NCI-H187 (cell line): ENCODE data around the gene IER5L.
A peak's percentile ranks its signal among the peaks of the same experiment; 100 is the strongest.

ENCODE experiments used
- DNase-seq, 2 experiments: peaks; one replicate each; lab custom pipeline; 2025; lab: John Stamatoyannopoulos, UW

Gene IER5L

DNA sequence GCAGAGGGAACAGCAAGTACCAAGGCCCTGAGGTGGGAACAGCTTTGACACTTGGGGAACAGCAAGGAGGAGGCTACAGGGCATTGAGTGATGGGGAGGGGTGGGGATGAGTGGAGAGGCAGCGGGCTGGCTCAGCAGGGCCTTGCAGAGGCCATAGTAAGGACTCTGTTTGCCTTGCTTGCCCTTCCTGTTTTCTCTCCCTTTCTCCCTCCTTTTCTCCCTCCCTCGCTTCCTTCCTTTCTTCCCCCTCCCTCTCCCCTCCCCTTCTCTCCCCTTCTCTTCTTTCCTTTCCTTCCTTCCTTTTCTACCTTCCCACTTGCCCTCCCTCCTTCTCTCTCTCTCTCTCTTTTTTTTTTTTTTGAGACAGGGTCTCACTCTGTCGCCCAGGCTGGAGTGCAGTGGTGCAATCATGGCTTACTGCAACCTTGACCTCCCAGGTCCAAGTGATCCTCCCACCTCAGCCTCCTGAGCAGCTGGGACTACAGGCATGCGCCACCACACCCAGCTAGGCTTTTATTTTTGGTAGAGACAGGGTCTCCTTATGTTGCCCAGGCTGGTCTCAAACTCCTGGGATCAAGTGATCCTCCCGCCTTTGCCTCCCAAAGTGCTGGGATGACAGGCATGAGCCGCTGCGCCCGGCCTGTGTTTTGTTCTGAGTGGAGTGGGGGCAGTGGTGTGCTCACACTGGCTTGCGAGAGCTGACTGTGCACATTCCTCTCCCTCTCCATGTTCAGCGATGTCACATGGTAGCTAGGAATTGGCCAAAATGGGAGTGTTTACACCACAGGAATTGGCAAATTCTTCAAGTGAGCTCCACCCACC, 17.1 kb downstream of the IER5L start:
- DNase-seq = no peak

DNA sequence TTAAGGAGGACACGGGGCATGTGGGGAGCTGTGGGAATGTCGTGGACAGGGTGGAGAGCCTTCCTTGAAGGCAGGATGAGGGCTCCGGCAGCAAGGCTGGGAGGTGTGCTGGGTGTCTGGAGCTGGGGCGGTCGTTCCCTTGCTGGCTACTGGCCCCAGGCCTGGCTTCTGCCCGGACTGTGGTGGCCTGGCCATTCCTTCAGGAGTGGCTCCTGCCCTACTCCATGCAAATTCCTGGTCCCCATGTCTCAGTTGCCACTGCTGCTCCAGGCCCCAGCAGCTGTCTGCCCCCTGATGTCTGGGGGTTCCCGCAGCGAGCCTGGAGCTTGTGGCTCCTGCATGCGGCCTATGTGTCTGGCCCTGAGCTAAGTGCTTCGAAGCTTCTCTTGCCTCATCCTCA, 21.9 kb downstream of the IER5L start:
- DNase-seq = no peak

DNA sequence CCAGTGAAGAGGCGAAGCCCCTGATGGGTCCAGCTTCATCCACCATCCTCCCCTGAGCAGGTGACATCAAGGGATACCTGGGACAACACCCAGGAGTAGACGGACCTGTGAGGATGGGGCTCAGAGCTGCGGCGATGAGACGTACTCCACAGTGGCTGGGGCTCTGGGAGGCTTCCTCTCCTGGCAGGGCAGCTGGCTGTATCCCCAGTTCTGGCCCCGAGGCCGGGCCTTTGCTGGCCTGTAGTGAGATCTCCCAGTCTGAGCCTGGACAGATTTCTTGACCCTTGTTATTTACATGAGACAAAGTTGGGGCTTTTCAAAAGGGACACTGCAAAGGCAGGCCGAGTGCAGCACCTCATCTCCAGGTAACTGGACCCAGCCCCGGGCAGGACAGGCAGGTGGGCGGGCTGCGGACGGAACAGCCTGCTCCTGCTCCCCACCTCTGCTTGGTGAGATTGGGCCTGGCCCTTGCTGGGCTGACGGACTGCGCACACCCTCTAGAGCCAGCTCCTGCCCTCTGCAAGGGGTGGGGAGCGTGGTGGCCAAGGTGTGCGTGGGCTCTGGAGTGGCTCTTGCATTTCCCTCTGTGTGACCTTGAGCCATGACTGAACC, 23.1 kb downstream of the IER5L start:
- no peak for DNase-seq

DNA sequence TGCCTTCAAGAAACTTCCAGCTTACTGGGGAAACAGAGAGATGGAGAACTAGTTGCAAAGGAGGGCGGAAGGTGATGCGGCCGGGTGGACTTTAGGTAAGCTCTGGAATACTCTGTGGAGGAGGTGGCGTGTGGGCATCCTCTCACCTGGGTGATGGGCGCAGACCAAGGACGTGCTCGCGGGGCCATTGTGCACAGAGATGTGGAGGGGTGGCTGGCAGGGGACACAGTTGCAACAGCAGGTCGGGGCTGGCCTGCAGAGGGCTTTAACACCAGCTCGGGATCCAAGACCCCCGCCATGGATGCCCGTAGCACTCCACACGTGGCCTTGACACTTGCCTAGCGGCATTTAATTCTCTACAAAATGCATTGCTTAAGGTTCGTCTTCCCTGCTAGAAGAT, 26.6 kb downstream of the IER5L start:
- DNase-seq = no peak

DNA sequence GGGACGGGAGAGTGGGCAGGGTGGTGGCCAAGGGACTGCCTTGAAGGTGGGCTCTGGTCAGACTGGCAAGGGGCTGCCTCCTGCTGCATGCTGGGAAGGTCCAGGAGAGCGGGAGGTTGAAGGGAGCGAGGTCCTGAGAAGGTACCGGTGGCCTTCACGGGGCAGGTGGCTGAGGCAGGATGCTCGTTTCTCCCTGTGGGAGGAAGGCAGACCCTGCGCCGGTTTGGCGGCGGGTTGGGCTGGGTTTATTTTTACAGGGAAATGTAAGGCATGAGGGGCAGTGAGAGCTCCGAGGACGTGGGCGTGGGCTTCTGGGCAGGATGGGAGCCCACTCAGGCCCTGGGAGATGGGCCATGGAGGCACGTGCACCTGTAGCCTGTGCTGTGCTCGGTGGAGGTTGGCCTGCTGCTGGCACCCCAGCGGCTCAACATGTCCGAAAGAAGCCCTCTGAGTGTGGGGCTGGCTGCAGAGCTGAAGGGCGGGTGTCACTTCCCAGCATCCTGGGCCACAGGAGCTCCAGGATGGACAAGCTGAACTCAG, 27.3 kb downstream of the IER5L start:
- no peak for DNase-seq

DNA sequence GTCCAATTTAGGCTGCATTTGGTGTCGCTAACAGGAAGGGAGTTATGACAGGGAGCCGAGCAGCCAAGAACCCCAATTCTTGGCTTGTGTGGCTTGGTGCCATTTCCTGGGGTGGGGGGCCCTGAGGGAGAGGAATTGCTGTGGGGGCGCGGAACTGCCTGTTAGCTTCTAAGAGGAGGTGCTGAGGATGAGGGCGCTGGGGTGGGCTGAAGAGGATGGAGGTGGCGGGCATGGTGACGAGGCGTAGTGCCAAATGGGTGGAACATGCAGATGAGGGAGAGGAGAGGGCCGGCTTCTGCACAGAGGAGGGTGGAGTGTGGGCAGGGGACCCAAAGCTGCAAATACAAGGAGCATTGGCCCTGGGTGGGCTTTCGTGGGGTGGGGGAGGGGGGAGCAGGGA, 27.9 kb downstream of the IER5L start:
- DNase-seq = no peak

DNA sequence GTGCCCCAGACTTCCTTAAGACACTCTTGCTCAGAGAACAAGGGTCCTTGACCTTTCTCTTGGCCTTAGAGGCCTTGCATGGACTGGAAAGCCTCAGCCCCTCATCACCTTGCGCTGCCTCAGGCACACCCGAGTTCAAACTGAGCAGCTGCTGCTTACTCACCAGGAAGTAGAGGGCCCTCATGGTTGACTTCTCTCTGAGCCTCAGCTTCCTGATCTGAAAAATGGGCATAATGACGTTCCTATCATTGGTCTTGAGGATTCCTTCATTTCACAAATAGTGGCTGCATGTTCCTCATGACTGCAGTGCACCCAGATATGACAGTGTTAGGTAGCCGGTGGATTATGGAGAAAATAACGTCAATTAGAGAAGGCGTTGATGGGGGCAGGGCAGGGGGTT, 28.6 kb downstream of the IER5L start:
- no peak for DNase-seq

DNA sequence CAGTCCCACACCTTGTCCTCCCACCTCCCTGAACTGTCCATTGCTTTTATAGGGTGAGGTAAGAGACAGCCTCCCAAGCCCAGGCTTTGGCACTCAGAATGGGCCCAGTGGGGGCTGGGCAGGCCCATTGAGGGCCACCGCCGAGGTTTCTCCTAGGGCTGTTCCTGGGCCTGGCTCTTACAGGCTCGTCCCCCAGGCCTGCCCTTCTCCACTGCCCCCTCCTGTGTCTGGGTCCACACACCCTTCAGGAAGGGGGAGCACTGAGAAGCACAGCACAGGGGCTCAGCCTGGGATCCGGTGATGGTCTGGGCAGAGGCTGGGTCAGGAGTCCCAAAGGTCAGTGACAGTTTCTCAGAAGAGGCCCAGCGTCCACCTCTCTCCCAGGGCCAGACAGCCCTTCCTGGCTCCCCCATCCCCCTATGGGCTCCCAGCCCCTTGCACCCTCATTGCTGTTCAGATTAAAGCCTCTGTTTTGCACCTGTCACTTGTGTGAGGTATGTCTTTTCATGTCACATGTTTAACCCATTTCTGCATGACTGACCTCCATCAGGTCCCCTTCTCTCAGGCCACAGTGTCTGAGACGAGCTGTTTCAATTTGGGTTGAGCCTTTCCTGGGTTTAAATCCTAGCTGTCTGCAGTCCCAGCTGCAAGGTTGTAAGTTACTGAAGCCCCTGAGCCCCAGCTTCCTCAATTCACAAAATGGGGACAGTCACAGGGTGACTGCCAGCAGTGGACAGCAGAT, 29.4 kb downstream of the IER5L start:
- DNase-seq = no peak

DNA sequence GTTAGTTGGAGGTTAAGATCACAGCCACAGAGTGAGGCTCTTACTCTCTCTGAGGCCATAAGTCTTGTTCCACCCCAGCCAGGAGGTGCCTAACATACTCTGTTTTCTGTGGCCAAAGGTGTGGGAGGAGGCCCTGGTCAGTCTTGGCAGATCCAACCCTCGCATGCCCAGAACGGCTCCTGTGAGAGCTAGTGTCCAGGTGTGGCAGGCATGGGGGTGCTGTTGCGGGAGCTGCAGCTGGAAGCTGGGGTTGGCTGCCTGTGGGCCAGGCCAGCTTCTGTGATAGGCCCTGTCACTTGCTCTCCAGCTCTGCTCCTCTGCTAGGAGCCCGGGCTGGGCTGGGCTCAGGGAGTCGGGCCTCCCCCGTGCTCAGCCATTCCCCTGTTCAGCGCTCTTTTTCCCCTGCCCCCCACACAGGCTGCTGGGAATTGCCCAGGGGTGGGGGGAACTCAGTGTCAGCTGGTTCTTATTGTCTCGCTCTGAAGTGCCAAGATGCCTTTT, 31.6 kb downstream of the IER5L start:
- no peak for DNase-seq

DNA sequence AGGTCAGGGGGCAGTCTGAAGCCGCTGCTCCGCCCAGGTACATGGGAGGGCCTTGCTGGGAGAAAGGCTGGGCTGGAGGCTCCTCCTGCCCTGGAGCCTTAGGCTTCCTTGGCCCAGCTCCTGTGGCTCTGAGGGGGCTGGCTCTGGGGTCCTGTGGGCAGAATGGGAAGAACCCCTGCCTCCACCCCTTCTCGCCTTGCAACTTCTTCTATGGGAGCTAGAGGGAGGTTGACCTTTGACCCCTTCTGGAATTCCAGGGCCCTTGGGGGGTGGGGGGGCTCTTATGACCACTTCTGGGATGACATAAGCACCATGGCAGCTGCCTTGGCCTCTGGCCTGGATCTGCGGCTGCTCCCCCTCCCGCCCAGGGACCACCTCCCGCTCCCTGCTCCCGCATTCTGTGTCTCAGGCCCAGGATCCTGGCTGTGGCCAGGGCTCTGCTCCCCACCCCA, 32.2 kb downstream of the IER5L start:
- DNase-seq = no peak

DNA sequence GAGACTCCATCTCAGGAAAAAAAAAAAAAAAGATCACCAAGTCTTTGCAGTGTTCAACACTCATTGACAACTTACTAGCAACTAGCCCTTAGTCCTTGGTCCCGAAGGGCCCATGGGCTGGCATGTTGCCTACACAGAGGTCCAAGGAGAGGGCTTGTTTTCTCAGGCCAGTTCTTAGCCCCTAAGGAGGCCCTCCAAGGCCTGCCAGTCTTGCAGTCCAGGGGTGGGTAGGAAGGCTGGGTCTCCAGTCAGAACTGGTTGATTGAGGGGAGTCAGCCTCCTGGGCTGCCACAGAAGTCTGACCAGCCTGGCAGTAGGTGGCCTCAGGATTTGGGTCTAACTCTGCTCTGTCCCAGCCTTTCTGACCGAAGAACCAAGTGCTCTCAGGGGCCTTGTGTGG, 32.7 kb downstream of the IER5L start:
- no peak for DNase-seq

DNA sequence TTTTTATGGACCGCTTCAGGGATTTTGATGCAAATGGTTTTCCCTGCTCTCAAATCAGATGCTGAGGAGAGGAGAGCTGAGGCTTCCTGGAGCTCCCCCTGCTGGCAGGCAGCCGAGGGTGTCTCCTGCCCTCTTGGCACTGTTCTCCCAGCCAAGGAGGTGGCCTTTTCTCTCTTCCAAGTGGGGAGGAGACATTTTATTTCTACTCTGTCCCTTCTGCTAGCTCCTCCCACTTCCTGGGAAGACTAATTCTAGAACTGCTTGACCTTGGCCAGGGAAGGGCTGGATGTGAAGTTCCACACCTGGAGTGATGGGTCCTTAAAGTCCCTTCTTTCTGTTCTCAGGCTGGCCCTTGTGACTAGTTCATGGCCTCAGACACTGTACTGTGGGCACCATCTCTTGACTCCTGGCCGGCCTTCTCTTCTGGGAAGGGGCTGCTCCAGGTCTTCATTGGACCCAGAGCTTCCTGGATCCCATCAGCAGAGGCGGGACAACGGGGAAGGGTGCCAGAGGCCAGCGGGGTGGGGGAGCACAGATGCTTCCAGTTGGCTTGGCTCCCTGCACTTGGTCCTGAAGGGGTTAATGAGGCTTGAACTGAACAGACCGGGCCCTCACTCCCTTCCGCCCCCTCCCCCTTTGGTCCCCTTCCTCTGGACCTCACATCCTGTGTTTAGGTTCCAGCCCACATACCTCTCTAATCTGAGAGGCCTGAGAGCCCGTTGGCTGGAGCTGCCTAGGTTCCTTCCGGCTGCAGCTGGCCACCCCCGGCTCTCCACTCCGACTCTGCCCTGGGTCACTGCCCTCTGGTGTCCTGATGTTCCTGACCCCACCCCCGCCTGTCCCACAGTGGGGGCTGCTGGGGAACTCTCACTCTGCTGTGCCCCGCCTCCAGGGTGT, 34.8 kb downstream of the IER5L start:
- peak; percentile 17 to 29 for DNase-seq

DNA sequence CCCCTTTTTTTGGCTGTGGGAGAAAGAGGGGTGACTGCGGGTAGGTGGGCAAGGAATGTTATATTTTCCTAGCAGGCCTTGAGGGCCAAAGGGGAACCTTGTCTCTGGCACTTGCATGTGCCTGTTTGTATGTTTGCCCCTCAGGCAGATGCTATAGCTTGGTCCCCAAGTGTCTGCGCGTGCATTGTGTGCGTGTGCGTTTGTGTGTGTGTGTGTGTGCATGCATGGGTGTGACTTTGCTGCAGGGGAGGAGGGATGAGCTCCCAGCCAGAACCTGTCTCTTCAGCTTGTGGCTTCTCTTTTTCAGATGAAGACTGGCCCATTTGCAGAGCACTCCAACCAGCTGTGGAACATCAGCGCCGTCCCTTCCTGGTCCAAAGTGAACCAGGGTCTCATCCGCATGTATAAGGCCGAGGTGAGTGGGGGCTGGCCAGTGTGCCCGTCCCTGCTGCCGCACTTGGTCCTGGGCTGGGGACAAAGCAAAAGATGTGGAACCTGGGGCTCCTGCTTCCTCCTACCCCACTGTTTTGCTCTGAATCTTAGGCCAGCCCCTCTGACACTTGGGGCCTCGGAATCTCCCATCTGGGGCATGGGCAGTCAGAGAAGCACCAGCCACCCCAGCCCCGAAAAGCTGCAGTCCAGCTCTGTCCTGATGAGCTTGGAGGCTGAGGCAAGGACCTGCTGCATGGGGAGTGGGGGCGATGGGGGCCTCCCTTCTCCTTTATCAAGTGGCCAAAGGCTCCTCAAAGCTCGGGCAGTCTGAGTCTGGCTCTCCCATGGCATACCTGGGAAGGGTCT, 35.7 kb downstream of the IER5L start:
- no peak for DNase-seq

DNA sequence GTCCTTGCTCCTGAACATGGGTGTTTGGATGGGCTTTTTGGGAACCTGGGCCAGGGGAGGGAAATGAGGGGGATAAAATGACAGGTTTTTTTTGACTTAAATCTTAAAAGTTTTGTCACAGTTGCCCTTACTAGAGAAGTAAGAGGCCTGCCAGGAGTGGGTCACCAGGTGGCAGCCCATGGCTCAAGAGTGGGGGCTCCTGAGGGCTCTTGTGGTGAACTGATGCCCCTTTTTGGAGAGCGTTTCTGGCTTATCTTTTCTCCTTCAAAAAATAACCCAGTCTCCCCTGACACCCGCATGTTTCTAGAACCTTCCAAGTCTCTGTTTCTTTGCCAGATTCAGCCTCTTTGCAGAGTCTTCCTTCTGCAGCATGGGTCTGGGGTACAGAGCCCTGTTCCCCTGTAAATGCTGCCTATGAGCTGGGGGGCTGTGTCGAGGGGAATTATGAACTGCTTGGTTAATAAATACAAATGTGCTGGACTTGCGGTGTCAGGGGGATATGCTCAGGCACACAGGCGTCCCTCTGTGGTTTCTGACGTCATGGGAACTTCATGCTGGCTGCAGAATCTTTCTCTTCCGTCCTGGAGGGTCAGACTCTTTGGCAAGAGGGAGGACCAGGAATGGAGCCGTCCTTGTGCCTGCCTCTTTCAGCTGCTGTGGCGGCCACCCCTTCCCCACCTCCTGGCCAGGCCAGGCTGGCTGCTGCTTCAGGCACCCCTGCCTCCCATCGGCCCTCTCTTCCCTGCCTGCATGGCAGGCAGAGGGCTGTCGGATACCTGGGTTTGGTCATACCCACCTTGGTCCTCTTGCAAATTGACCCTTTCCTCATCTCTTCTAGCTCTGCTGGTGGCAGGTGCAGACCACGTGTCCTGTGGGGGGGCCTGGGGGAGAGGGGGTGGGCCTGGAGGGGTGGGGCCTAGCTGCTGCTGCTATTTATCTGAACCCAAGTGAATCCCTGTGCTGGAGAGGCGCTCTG, 36.7 kb downstream of the IER5L start:
- peak in 1 of 2 experiments; percentile 17 for DNase-seq

DNA sequence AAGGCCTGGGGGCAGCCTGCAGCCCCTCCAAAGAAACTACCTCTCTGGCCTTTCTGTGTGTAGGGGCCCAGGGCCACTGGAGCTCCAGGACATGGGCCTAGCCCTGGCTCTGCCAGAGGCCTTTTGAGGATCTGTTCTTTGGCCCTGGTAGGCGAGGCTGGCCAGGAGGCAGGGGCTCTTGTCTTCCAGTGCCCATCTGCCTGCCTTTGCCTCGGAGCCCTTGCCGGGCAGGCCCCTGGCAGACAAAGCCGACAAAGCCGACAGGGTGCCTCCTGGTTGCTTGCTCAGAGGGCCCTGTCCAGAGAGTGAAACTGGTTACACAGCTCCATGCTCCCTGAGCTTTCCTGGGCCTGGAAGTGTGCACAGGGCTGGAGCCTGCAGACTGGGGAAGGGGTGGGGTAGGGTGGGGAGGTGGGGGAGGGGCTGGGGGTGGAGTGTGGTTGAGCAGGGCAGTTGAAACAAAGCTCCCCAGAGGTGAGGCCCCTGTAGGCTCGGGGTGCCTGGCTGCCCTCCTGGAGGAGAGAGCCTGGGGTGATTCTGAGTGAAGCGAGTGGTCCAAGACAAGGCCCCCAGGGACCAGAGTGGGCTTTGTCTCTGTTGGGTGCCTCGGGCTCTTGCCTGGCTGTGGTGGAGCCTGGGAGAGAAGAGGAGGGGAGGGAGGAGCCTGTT, 37.5 kb downstream of the IER5L start:
- DNase-seq = no peak

DNA sequence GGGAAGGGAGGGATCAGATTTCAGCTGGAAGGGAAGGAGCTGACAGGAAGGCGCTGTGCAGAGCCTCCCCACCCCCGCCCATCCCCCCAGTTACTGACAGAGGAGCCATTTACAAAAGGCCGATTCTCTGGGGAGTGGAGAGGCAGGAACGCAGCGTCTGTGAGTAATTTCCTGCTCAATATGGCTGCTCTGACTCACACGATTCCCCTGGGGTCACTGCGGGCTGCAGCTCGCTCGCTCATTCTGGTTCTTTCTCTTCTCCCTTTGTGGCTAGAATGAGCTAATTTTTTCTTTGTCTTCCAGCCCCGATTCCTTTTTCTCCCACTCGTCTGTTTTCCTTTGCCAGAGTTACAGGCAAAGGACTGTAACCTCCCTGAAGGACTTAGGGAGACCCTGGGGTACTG, 38.1 kb downstream of the IER5L start:
- DNase-seq = peak; percentile 50 to 93

DNA sequence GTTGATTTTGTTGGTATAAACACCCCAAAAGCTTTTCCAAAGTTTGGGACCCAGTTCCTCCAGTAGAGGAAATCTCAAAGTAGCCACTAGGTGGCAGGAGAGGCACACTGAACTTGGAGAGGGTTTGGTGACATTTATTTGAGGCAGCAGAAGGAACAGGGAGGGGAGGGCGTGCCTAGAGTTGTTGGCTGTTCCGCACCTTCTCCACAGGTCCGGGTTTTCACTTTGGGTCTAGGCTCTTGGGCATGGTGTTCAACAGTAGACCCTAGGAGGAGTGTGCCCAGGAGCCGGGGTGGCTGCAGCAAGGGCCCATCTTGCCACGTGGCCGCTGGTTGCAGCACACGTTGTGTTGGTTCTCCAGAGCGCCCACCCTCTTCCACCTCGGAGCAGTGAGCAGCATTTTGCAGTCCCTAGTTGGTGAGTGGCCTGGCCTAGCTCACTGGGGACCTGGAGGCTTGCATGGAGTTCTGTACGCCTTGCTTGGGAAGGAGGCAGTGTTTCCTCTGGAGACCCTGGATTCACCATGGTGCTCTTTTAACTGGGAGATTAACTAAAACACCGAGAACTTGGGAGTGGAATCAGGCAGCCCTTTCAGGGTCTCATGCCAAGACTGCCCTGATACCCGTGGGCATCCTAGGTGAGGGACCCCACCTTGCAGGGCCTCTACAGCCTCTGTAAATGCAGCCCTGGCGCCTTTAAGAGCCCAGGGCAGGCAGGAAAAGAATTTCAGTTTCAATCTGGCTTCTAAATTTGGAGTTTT, 38.6 kb downstream of the IER5L start:
- DNase-seq = peak; percentile 8 to 40
